CD4-positive, alpha-beta T cell treated with Interleukin-12 subunit alpha and Interleukin-12 subunit beta, for 1 hour (primary cell): ENCODE results near the gene ACAT2.
"Not testable (repeated sequence)": the region's sequence is repeated elsewhere in the genome, so short reads cannot be mapped to it uniquely, and the experiment has no call there.

Experiments
- DNase-seq: peaks from one replicate; pipeline ENCODE4 v3.0.0-alpha.2; 2020

Gene ACAT2

DNA sequence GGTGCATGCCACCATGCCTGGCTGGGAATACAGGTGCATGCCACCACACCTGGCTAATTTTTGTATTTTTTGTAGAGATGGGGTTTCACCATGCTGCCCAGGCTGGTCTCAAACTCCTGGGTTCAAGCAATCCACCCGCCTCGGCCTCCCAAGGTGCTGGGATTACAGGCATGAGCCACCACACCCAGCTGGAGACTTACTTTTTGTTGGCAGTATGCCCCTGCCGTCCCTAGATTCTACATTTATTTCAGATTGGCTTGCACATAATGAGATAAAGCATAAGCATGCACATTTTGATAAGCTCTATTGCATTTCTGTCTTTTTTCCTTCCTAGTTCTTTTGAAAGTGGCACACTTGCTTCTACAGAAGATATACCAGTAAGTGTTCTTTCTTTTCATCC is 54.9 kb downstream of the ACAT2 start:
- not testable (repeated sequence) for DNase-seq

- no peak for DNase-seq
Observed at GRCh38 chr6:159817951-159818739, 56.3 kb downstream of the ACAT2 start.

DNA sequence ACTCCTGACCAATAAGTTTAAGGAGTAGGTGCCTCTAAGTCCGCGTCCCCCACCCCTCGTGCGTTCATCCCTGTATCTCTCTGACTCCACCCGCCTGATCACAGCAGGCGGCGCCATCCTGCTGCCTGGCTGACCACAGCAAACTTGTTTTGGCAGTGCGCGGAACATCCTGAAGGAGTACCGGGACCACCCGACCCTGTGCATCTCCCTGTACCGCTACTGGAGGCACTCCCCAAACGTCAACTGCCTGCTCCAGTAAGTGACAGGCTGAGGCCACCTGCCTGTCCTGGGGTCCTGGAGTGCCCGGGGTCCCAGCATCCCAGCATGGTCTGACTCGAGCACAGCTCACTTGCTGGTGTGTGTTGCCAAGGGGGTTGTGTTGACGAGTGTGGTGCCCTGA is 57.3 kb downstream of the ACAT2 start:
- no peak for DNase-seq

DNA sequence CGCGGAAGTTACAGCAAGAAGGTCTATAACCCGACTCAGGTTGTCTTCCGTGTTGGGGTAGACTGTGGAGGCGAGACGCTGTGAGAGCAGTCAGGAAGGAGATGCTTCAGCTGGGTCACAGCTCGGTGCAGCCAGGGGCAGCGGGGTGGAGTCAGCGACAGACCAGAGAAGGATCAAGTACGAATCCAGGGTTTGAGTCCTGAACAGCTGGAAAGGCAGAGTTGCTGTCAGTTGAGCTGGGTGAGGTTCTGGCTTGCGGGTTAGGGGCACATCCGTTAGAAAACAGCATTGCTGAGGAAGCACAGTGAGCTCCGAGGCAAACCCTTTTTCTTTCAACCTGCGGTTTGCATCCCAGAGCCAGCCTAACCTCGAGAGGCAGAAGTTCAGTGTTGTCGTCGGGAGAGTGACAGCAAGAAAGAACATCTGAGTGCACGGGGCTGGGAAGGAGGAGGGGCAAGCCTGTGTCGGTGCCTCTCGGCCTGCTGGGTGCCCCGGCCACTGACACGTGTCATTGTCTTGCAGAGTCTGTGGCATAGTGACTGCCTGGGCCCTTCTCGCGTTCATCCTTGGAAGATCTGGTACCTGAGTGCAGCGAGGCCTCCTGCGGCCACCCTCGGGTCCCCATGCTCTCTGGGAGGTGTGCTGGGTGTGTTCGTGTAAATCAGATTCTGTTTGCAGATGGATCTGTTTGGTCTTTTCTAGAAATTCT is 58.2 kb downstream of the ACAT2 start:
- DNase-seq: peak; percentile 42

GRCh38 chr6:159821122-159821521 is 59.3 kb downstream of the ACAT2 start:
- DNase-seq: no peak

DNA sequence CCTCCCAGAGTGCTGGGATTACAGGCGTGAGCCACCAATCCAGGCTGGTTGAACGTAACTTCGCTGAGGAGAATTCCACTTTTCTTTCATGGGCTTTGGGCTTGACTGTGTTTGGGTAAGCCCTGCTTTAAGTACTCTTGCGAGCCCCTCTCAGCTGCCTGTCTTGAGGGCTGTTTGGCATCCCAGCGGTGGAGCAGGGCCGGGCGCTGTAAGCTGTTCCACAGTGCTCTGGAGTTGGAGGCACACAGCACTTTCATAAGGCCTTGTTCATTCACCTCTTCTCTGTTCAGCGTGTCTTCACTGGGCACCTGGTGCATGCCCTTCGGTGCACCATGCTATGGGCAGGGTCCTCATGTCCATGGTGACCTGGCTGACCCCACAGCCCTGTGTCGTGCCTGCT is 59.9 kb downstream of the ACAT2 start:
- no peak for DNase-seq

- DNase-seq: no peak
Observed at GRCh38 chr6:159823953-159824352, 62.1 kb downstream of the ACAT2 start.

DNA sequence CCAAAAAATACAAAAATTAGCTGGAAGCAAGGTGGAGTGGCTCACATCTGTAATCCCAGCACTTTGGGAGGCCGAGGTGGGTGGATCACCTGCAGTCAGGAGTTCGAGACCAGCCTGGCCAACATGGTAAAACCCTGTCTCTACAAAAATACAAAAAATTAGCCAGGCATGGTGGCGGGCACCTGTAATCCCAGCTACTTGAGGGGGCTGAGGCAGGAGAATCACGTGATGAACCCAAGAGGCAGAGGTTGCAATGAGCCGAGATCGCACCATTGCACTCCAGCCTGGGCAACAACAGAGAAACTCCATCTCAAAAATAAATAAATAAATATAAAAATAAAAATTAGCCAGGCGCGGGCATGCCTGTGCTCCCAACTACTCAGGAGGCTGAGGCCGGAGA is 62.8 kb downstream of the ACAT2 start:
- not testable (repeated sequence) for DNase-seq

- no peak for DNase-seq
Observed at GRCh38 chr6:159826004-159826403, 64.2 kb downstream of the ACAT2 start.

DNA sequence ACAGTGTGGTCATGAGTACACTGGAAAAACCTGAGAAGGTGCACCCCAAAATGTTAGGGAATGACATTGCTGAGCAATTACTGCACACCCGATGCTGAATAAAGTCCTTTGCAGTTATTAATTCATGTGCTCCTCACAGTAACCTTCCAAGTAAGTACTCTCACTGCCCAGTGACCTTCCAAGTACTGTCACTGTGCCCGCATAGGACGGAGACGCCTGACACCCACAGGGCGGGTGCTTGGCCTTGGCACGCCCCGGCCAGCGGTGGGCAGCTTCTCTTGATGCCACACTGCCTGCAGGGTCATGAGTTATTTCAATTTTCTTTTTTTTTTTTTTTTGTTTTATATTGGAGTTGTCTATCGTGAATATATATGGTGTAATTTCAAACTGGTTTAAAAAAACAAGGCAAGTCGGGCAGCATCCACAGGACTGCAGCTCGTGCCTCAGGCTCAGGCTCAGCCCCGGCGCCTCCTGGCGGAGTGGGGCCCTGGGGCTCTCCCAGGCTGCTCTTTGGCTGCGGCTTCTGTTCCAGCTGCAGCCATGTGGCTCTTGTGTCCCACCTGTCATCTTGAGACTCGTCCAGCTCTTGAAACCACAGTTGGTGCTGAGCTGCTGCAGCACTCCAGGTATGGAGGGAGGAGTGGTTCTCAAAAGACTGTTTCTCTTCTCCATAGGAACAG is 65.3 kb downstream of the ACAT2 start:
- no peak for DNase-seq

DNA sequence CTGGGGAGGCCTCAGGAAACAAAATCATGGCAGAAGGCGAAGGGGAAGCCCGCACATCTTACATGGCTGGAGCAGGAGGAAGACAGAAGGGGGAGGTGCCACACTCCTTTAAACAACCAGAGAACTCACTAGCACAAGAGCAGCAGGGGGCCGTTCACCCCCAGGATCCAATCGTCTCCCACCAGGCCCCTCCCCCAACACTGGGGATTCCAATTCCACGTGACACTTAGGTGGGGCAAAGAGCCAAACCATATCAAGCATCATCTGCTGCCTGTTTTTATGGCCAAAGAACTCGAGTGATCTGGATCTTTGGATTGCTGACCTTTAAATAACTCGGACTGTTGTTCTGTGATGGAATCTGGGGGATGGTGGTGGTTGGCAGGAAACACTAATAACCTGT is 66.2 kb downstream of the ACAT2 start:
- no peak for DNase-seq
